22Rv1 (cell line): ENCODE results near the gene PDK1.

Source experiments
- H3K27ac ChIP-seq: fragments of 450-650 bp; 2 replicates; pipeline ENCODE4 v1.5.1; 2017
- CTCF ChIP-seq: fragments of 450-650 bp; IDR thresholded peaks from 2 replicates; pipeline ENCODE4 v1.5.1; 2017; ENCODE audit warnings: mild to moderate bottlenecking
- ZFX ChIP-seq: fragments of 450-650 bp; IDR thresholded peaks from 2 replicates; pipeline ENCODE4 v1.6.1; 2017; ENCODE audit warnings: antibody characterized with exemption, borderline replicate concordance

Gene PDK1

GRCh38 chr2:172630181-172630580 is 74.3 kb downstream of the PDK1 start:
- TF ChIP-seq CTCF (no peak), ZFX (no peak)
- no peak overlapping the region for H3K27ac ChIP-seq

GRCh38 chr2:172634477-172634876 is 78.6 kb downstream of the PDK1 start:
- no peak overlapping the region for H3K27ac ChIP-seq
- TF ChIP-seq ZFX (no peak), CTCF (no peak)

- TF ChIP-seq ZFX (no peak), CTCF (no peak)
- no peak overlapping the region for H3K27ac ChIP-seq
Observed at GRCh38 chr2:172635548-172635947, 79.7 kb downstream of the PDK1 start.

- no peak overlapping the region for H3K27ac ChIP-seq
- TF ChIP-seq CTCF (no peak), ZFX (no peak)
Observed at GRCh38 chr2:172639256-172639655, 83.4 kb downstream of the PDK1 start.

GRCh38 chr2:172639823-172640222 is 83.9 kb downstream of the PDK1 start:
- no peak overlapping the region for H3K27ac ChIP-seq
- no peak for TF ChIP-seq CTCF
- no peak for TF ChIP-seq ZFX

- TF ChIP-seq CTCF, result no peak
- TF ChIP-seq ZFX, result no peak
- no peak overlapping the region for H3K27ac ChIP-seq
Observed at GRCh38 chr2:172640389-172640788, 84.5 kb downstream of the PDK1 start.

- H3K27ac ChIP-seq, result no peak overlapping the region
- TF ChIP-seq ZFX, result no peak
- TF ChIP-seq CTCF, result no peak
Observed at GRCh38 chr2:172642301-172643020, 86.6 kb downstream of the PDK1 start.
